Measurements from ENCODE around the gene ANKRD39. TPM values are rescaled to one million over a fixed set of nuclear protein-coding genes. Genes with fewer than 3 reads are reported as not detected.

ANKRD39 gene
- total and polyA plus RNA-seq, 2 of the 4 experiments (the other 2 are of a cell fraction), result 12.5 to 17.0 TPM

DNA sequence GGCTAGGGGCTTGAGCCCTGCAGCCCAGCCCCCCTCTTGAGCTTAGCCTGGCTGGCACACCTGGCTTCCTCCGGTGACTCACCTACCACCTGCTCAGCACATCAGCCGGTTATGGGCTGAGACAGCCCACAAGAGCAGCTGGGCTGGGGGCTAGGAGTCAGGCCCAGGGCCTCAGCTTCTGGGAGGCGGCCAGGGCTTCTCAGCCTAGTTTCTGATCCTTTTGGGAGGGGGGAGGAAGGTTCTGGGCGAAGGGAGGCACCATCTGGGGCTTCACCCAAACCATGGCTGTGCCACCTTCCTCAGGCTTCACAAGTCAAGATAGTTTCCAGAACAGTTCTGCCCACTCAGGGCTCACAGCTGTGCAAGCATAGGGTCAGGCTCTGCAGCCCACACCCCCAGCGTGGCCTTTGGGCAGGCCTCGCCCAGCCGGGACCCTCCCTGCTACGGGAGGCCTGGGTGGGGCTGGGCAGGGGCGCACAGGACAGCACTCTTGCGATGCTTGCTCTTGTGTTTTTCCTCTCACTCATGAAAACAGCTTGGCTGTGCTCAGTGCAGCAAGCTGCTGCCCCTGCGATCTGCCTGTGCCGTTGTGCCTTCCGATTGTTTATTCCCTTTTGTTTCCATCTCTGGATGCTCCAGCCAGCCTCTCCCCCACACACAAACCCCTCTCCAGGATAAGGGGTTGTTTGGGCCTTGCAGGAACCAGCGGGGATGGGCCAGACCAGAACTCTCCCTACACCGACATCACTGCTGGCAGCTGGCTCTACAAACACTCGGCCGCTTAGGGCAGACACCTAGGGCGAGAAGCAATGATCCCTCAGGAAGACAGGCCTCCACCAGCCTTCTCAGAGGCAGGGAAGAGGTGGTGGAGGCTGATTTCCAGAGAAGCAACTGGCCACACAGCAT, 38.2 kb upstream of the ANKRD39 start:
- dilution Hi-C loops (cut with HindIII; ENCODE audit: low sequenced_read_pairs, unreplicated experiment) (no loop called here), in situ Hi-C loops (cut with MboI; ENCODE audit: low sequenced_read_pairs) (no loop called here), intact Hi-C loops (cut with micrococcal nuclease) (no loop called here)
- POLR2A ChIA-PET (ENCODE audit: unreplicated experiment), result no interaction called here
- Histone ChIP-seq H2BK120ac (ENCODE audit: low read depth, low read length) (no peak overlapping the region), H4K8ac (ENCODE audit: low read depth in 2 of 2, low read length in 2 of 2) (no peak overlapping the region), H4K5ac (ENCODE audit: low read depth, low read length) (no peak overlapping the region), H2AK5ac (ENCODE audit: low read depth, low read length) (no peak overlapping the region), H3K9me1 (ENCODE audit: insufficient read depth, low read length) (peaks cover 11% of the 10 kb centered on the region), H4K20me1 (ENCODE audit: insufficient read depth, low read length) (no peaks in the 10 kb centered on the region), H2AFZ (replicated peaks; ENCODE audit: low read length, poor library complexity) (peak overlapping the region; percentile 41), H3K18ac (ENCODE audit: low read depth, low read length) (no peak overlapping the region), H3K4me2 (ENCODE audit: low read depth, low read length) (no peak overlapping the region), H2BK5ac (ENCODE audit: low read depth, low read length, poor library complexity, severe bottlenecking) (no peak overlapping the region), H2BK15ac (ENCODE audit: low read depth, low read length) (no peak overlapping the region), H3K14ac (replicated peaks; ENCODE audit: low read depth, low read length) (no peak overlapping the region), H3K56ac (ENCODE audit: extremely low read depth, insufficient read depth, low read length) (no peak overlapping the region), H3K27ac (ENCODE audit: insufficient read depth, low read length) (no peak overlapping the region), H3K9ac (ENCODE audit: low read depth, low read length) (no peak overlapping the region), H3K4me1 (ENCODE audit: control insufficient read depth, insufficient read depth, low read length) (peaks cover 12% of the 10 kb centered on the region), H3K27me3 (ENCODE audit: control insufficient read depth, insufficient read depth, low read length) (no peaks in the 10 kb centered on the region; the same call in 1 of the 2 replicates), H3K4me3 (ENCODE audit: insufficient read depth, low read depth, low read length) (no peak overlapping the region), H3K4ac (ENCODE audit: low read depth, low read length) (no peak overlapping the region), H3K23ac (ENCODE audit: low read depth, low read length) (no peak overlapping the region), H2AK9ac (replicated peaks; ENCODE audit: low read depth, low read length, poor library complexity) (no peak overlapping the region), H4K91ac (ENCODE audit: insufficient read depth, low read depth, low read length) (no peak overlapping the region), H3K9me3 (ENCODE audit: control insufficient read depth, insufficient read depth, low read length) (no peaks in the 10 kb centered on the region), H2BK20ac (ENCODE audit: low read depth, low read length) (no peak overlapping the region), H3K36me3 (ENCODE audit: control insufficient read depth, insufficient read depth, low read length) (no peaks in the 10 kb centered on the region), H3K79me1 (ENCODE audit: low read depth in 1 of 2, low read length in 2 of 2) (no peaks in the 10 kb centered on the region)
- BruUV-seq (replicated peaks), result no TSS peak
- TF ChIP-seq RCOR1 (IDR thresholded peaks at IDR 0.05; ENCODE audit: insufficient replicate concordance, low read length), result no peak
- no peak for TF ChIP-seq RAD21 (IDR thresholded peaks at IDR 0.05; ENCODE audit: low read length)
- no peak for TF ChIP-seq FOS (IDR thresholded peaks at IDR 0.05; ENCODE audit: low read depth, low read length)
- no peak for TF ChIP-seq MAZ (IDR thresholded peaks at IDR 0.05; ENCODE audit: borderline replicate concordance, low read depth, low read length)
- TF ChIP-seq POLR2A (IDR thresholded peaks at IDR 0.05; ENCODE audit: low read depth, low read length), result no peak
- no peak for TF ChIP-seq MXI1 (IDR thresholded peaks at IDR 0.05; ENCODE audit: borderline replicate concordance, low read depth, low read length)
- TF ChIP-seq, protein P1, sequence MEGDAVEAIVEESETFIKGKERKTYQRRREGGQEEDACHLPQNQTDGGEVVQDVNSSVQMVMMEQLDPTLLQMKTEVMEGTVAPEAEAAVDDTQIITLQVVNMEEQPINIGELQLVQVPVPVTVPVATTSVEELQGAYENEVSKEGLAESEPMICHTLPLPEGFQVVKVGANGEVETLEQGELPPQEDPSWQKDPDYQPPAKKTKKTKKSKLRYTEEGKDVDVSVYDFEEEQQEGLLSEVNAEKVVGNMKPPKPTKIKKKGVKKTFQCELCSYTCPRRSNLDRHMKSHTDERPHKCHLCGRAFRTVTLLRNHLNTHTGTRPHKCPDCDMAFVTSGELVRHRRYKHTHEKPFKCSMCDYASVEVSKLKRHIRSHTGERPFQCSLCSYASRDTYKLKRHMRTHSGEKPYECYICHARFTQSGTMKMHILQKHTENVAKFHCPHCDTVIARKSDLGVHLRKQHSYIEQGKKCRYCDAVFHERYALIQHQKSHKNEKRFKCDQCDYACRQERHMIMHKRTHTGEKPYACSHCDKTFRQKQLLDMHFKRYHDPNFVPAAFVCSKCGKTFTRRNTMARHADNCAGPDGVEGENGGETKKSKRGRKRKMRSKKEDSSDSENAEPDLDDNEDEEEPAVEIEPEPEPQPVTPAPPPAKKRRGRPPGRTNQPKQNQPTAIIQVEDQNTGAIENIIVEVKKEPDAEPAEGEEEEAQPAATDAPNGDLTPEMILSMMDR (conservative IDR thresholded peaks at IDR 0.05; ENCODE audit: low read depth, low read length), result no peak
- TF ChIP-seq RFX5 (IDR thresholded peaks at IDR 0.05; ENCODE audit: low read depth, low read length), result no peak
- TF ChIP-seq SMC3 (IDR thresholded peaks at IDR 0.05; ENCODE audit: low read depth, low read length), result no peak
- no peak for TF ChIP-seq BHLHE40 (IDR thresholded peaks at IDR 0.05; ENCODE audit: low read depth, low read length)
- TF ChIP-seq CHD1 (IDR thresholded peaks at IDR 0.05; ENCODE audit: low read depth, low read length), result no peak
- no peak for TF ChIP-seq MAFK (IDR thresholded peaks at IDR 0.05; ENCODE audit: low read depth, low read length)
- no peak for TF ChIP-seq NFE2L2 (IDR thresholded peaks at IDR 0.05; ENCODE audit: low read depth, low read length)
- TF ChIP-seq, protein P2, sequence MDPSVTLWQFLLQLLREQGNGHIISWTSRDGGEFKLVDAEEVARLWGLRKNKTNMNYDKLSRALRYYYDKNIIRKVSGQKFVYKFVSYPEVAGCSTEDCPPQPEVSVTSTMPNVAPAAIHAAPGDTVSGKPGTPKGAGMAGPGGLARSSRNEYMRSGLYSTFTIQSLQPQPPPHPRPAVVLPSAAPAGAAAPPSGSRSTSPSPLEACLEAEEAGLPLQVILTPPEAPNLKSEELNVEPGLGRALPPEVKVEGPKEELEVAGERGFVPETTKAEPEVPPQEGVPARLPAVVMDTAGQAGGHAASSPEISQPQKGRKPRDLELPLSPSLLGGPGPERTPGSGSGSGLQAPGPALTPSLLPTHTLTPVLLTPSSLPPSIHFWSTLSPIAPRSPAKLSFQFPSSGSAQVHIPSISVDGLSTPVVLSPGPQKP (IDR thresholded peaks at IDR 0.05; ENCODE audit: borderline replicate concordance, low read depth, low read length), result no peak
- no peak for TF ChIP-seq CEBPB (IDR thresholded peaks at IDR 0.05; ENCODE audit: low read depth, low read length)
- DNase-seq, result no peak
- 48% methylated on average over 4 of the region's 18 CpGs; no CpG with 5 or more reads in 1 of the 2 experiments for WGBS, 2 experiments (ENCODE audit: extremely low coverage in 2 of 2, insufficient read length in 1 of 2)
- CTCF ChIA-PET, result no interaction called here
- ATAC-seq (ENCODE audit: low read depth), result no peak

All from IMR-90 (cell line).